AG09319 (cell line): ENCODE results near the gene SMC5.

ENCODE experiments used
- DNase-seq: peaks from one replicate; pipeline ENCODE4 v3.0.0-alpha.2; 2010; ENCODE audit warnings: low read depth; ENCODE audit errors: extremely low read depth
- CTCF ChIP-seq: IDR thresholded peaks from 2 replicates; pipeline ENCODE4 v1.5.1; 2011; ENCODE audit warnings: low read depth, mild to moderate bottlenecking, inconsistent platforms, low read length, moderate library complexity

SMC5 gene

GRCh38 chr9:70257991-70258691 is 637 bp upstream of the SMC5 start:
- no peak for DNase-seq
- TF ChIP-seq CTCF = no peak

GRCh38 chr9:70259512-70259802 is 679 bp downstream of the SMC5 start:
- no peak for TF ChIP-seq CTCF
- no peak for DNase-seq

- DNase-seq = no peak
- TF ChIP-seq CTCF = no peak
Observed at GRCh38 chr9:70260007-70260443, 1.2 kb downstream of the SMC5 start.

GRCh38 chr9:70260606-70261005 is 1.8 kb downstream of the SMC5 start:
- DNase-seq = no peak
- TF ChIP-seq CTCF = no peak

GRCh38 chr9:70261131-70261870 is 2.5 kb downstream of the SMC5 start:
- TF ChIP-seq CTCF = no peak
- DNase-seq = no peak

- DNase-seq = no peak
Observed at GRCh38 chr9:70262366-70262765, 3.6 kb downstream of the SMC5 start.

More at GRCh38 chr9:70262366-70262765, 3.6 kb downstream of the SMC5 start:
- TF ChIP-seq CTCF = no peak
